HG02852 (cell line): ENCODE data around the gene SNX7.

Experiments
- ATAC-seq: cut with Tn5 transposase; IDR thresholded peaks from one replicate; pipeline ENCODE4 v1.9.1; 2021; ENCODE audit warnings: mild to moderate bottlenecking, moderate library complexity; ENCODE audit not compliant: unreplicated experiment

SNX7 gene

GRCh38 chr1:98696077-98696476 is 34.6 kb downstream of the SNX7 start:
- no peak for ATAC-seq

GRCh38 chr1:98697781-98698180 is 36.3 kb downstream of the SNX7 start:
- no peak for ATAC-seq

GRCh38 chr1:98698625-98699024 is 37.1 kb downstream of the SNX7 start:
- no peak for ATAC-seq

GRCh38 chr1:98700228-98700627 is 38.7 kb downstream of the SNX7 start:
- ATAC-seq: no peak

- ATAC-seq: no peak
Observed at GRCh38 chr1:98702976-98703375, 41.5 kb downstream of the SNX7 start.

GRCh38 chr1:98704474-98704873 is 43.0 kb downstream of the SNX7 start:
- no peak for ATAC-seq

GRCh38 chr1:98704971-98705370 is 43.5 kb downstream of the SNX7 start:
- no peak for ATAC-seq

GRCh38 chr1:98705591-98705990 is 44.1 kb downstream of the SNX7 start:
- no peak for ATAC-seq

GRCh38 chr1:98706173-98706843 is 44.8 kb downstream of the SNX7 start:
- ATAC-seq: no peak

- ATAC-seq: no peak
Observed at GRCh38 chr1:98707556-98707955, 46.0 kb downstream of the SNX7 start.

GRCh38 chr1:98709906-98710305 is 48.4 kb downstream of the SNX7 start:
- ATAC-seq: no peak

- ATAC-seq: no peak
Observed at GRCh38 chr1:98723574-98723973, 62.1 kb downstream of the SNX7 start.

GRCh38 chr1:98732985-98733781 is 71.7 kb downstream of the SNX7 start:
- no peak for ATAC-seq

GRCh38 chr1:98733782-98734112 is 72.2 kb downstream of the SNX7 start:
- ATAC-seq: no peak

- ATAC-seq: no peak
Observed at GRCh38 chr1:98735756-98736155, 74.2 kb downstream of the SNX7 start.

- ATAC-seq: no peak
Observed at GRCh38 chr1:98737835-98738234, 76.3 kb downstream of the SNX7 start.

GRCh38 chr1:98739762-98740161 is 78.2 kb downstream of the SNX7 start:
- no peak for ATAC-seq

- ATAC-seq: no peak
Observed at GRCh38 chr1:98741164-98741563, 79.6 kb downstream of the SNX7 start.

- no peak for ATAC-seq
Observed at GRCh38 chr1:98749152-98749756, 87.7 kb downstream of the SNX7 start.

GRCh38 chr1:98754176-98754575 is 92.7 kb downstream of the SNX7 start:
- ATAC-seq: no peak

GRCh38 chr1:98761219-98761865 is 99.8 kb downstream of the SNX7 start:
- ATAC-seq: no peak
